ENCODE data around the gene PLXDC2.

Gene PLXDC2

GRCh38 chr10:19946791-19947190 lies 130.6 kb downstream of the PLXDC2 start:
- Histone ChIP-seq H3K4me1 (ENCODE audit: control extremely low read depth in 1 of 4, control insufficient read depth in 4 of 4, insufficient read depth in 4 of 4, low read length in 3 of 4) (peaks cover 0 to 6% (median 0%) of the 10 kb centered on the region in 4 experiments), H3K27ac (ENCODE audit: insufficient read depth in 1 of 2, low read depth in 1 of 2, low read length in 2 of 2, poor library complexity in 1 of 2, severe bottlenecking in 2 of 2) (no peak overlapping the region), H3K9me3 (ENCODE audit: control extremely low read depth in 1 of 5, control insufficient read depth in 4 of 5, insufficient read depth in 2 of 5, low read depth in 1 of 5, low read length in 4 of 5) (no peaks in the 10 kb centered on the region), H3K36me3 (ENCODE audit: control insufficient read depth in 4 of 4, insufficient read depth in 4 of 4, low read length in 3 of 4) (peaks cover 0 to 2% (median 0%) of the 10 kb centered on the region in 4 experiments), H3K27me3 (replicated peaks in 2 of 5; ENCODE audit: control insufficient read depth in 4 of 5, insufficient read depth in 5 of 5, low read length in 4 of 5) (no peaks in the 10 kb centered on the region), H3K4me3 (ENCODE audit: control insufficient read depth in 1 of 7, extremely low read depth in 1 of 7, insufficient read depth in 4 of 7, low read depth in 2 of 7, low read length in 6 of 7) (no peak overlapping the region)
- ChIA-PET POLR2A (interaction anchor here (0.6 kb wide), 1 partner anchor 8 kb away, joined by 4 read pairs; no protein-coding TSS in a partner anchor), CTCF (no interaction called here)
- WGBS (ENCODE audit: insufficient coverage), result 99% methylated on average over 8 of the region's 8 CpGs
- no peak for DNase-seq

DNA sequence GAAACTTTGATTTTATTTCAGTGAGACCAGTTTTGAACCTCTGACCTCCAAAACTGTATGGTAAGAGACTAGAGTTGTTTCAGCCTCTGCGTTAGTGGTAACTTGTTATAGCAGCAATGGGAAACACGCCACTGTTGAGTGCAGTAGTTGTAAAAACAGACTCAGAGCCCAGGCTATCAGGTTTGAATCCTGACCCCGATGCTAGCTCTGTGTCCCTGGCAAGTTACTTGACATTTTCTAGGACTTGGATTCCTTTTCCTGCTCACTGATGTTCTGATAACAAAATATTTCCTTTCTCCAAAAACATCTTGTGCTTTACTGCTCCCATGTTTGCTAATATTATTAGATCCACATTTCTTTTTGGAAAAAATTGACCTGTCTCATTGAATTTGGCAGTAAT lies 131.0 kb downstream of the PLXDC2 start:
- Histone ChIP-seq H3K9me3 (ENCODE audit: control extremely low read depth in 1 of 5, control insufficient read depth in 4 of 5, insufficient read depth in 2 of 5, low read depth in 1 of 5, low read length in 4 of 5) (no peaks in the 10 kb centered on the region), H3K27ac (ENCODE audit: insufficient read depth in 1 of 2, low read depth in 1 of 2, low read length in 2 of 2, poor library complexity in 1 of 2, severe bottlenecking in 2 of 2) (no peak overlapping the region), H3K27me3 (replicated peaks in 2 of 5; ENCODE audit: control insufficient read depth in 4 of 5, insufficient read depth in 5 of 5, low read length in 4 of 5) (no peaks in the 10 kb centered on the region), H3K4me1 (ENCODE audit: control extremely low read depth in 1 of 4, control insufficient read depth in 4 of 4, insufficient read depth in 4 of 4, low read length in 3 of 4) (peaks cover 0 to 6% (median 0%) of the 10 kb centered on the region in 4 experiments), H3K4me3 (ENCODE audit: control insufficient read depth in 1 of 7, extremely low read depth in 1 of 7, insufficient read depth in 4 of 7, low read depth in 2 of 7, low read length in 6 of 7) (no peak overlapping the region), H3K36me3 (ENCODE audit: control insufficient read depth in 4 of 4, insufficient read depth in 4 of 4, low read length in 3 of 4) (peaks cover 0 to 2% (median 0%) of the 10 kb centered on the region in 4 experiments)
- no peak for DNase-seq
- ChIA-PET CTCF (no interaction called here), POLR2A (interaction anchor here (0.6 kb wide), 1 partner anchor 8 kb away, joined by 4 read pairs; no protein-coding TSS in a partner anchor)
- 64% methylated on average over 3 of the region's 3 CpGs for whole genome bisulfite sequencing (ENCODE audit: insufficient coverage)

- peak in 1 of 3 donors; percentile 14 for DNase-seq
- no CpG with 5 or more reads among the region's 2 CpGs for WGBS (ENCODE audit: insufficient coverage)
- ChIA-PET CTCF (no interaction called here), POLR2A (no interaction called here)
- Histone ChIP-seq H3K27ac (ENCODE audit: insufficient read depth in 1 of 2, low read depth in 1 of 2, low read length in 2 of 2, poor library complexity in 1 of 2, severe bottlenecking in 2 of 2) (no peak overlapping the region), H3K27me3 (replicated peaks in 2 of 5; ENCODE audit: control insufficient read depth in 4 of 5, insufficient read depth in 5 of 5, low read length in 4 of 5) (no peaks in the 10 kb centered on the region), H3K9me3 (ENCODE audit: control extremely low read depth in 1 of 5, control insufficient read depth in 4 of 5, insufficient read depth in 2 of 5, low read depth in 1 of 5, low read length in 4 of 5) (no peaks in the 10 kb centered on the region), H3K4me1 (ENCODE audit: control extremely low read depth in 1 of 4, control insufficient read depth in 4 of 4, insufficient read depth in 4 of 4, low read length in 3 of 4) (peaks cover 0 to 6% (median 0%) of the 10 kb centered on the region in 4 experiments), H3K36me3 (ENCODE audit: control insufficient read depth in 4 of 4, insufficient read depth in 4 of 4, low read length in 3 of 4) (peaks cover 0 to 2% (median 0%) of the 10 kb centered on the region in 4 experiments), H3K4me3 (ENCODE audit: control insufficient read depth in 1 of 7, extremely low read depth in 1 of 7, insufficient read depth in 4 of 7, low read depth in 2 of 7, low read length in 6 of 7) (no peak overlapping the region)
Measured at GRCh38 chr10:19947656-19948055, 131.4 kb downstream of the PLXDC2 start.

GRCh38 chr10:19952224-19953010 lies 136.2 kb downstream of the PLXDC2 start:
- WGBS (ENCODE audit: insufficient coverage), result 100% methylated on average over 3 of the region's 7 CpGs
- ChIA-PET CTCF (no interaction called here), POLR2A (no interaction called here)
- no peak for DNase-seq
- Histone ChIP-seq H3K27me3 (replicated peaks in 2 of 5; ENCODE audit: control insufficient read depth in 4 of 5, insufficient read depth in 5 of 5, low read length in 4 of 5) (no peaks in the 10 kb centered on the region), H3K36me3 (ENCODE audit: control insufficient read depth in 4 of 4, insufficient read depth in 4 of 4, low read length in 3 of 4) (no peaks in the 10 kb centered on the region), H3K4me3 (ENCODE audit: control insufficient read depth in 1 of 7, extremely low read depth in 1 of 7, insufficient read depth in 4 of 7, low read depth in 2 of 7, low read length in 6 of 7) (no peak overlapping the region), H3K27ac (ENCODE audit: insufficient read depth in 1 of 2, low read depth in 1 of 2, low read length in 2 of 2, poor library complexity in 1 of 2, severe bottlenecking in 2 of 2) (no peak overlapping the region), H3K4me1 (ENCODE audit: control extremely low read depth in 1 of 4, control insufficient read depth in 4 of 4, insufficient read depth in 4 of 4, low read length in 3 of 4) (no peaks in the 10 kb centered on the region), H3K9me3 (ENCODE audit: control extremely low read depth in 1 of 5, control insufficient read depth in 4 of 5, insufficient read depth in 2 of 5, low read depth in 1 of 5, low read length in 4 of 5) (peaks cover 0 to 3% (median 0%) of the 10 kb centered on the region in 5 experiments)

DNA sequence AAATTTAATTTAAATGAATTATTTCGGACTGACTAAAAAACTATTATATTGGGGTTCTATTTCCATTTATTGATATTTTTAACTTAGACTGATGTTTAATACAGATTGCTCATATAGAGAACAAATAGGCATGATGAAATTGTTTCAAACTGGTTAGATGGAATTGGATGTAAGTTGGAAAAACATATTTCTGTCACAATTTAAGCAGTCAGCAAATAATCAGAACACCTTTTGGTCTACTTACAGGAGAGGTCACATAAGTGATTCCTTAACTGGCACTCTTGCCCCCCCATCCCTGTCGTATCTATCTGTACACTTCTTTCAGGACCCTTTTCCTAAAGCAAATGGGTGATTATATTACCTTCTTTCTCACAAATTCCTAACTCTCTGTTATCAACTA lies 138.4 kb downstream of the PLXDC2 start:
- H3K27me3 ChIP-seq (replicated peaks in 2 of 5; ENCODE audit: control insufficient read depth in 4 of 5, insufficient read depth in 5 of 5, low read length in 4 of 5), result no peaks in the 10 kb centered on the region
- CTCF ChIA-PET, result interaction anchor here (0.6 kb wide), 1 partner anchor 12 kb away, joined by 3 read pairs; no protein-coding TSS in a partner anchor
- peaks cover 0 to 5% (median 0%) of the 10 kb centered on the region in 4 experiments for H3K4me1 ChIP-seq (ENCODE audit: control extremely low read depth in 1 of 4, control insufficient read depth in 4 of 4, insufficient read depth in 4 of 4, low read length in 3 of 4)
- no peak overlapping the region for H3K27ac ChIP-seq (ENCODE audit: insufficient read depth in 1 of 2, low read depth in 1 of 2, low read length in 2 of 2, poor library complexity in 1 of 2, severe bottlenecking in 2 of 2)
- POLR2A ChIA-PET, result interaction anchor here (0.6 kb wide), 1 partner anchor 8 kb away, joined by 4 read pairs; no protein-coding TSS in a partner anchor
- no peak for DNase-seq
- H3K9me3 ChIP-seq (ENCODE audit: control extremely low read depth in 1 of 5, control insufficient read depth in 4 of 5, insufficient read depth in 2 of 5, low read depth in 1 of 5, low read length in 4 of 5), result peaks cover 0 to 3% (median 0%) of the 10 kb centered on the region in 5 experiments
- H3K4me3 ChIP-seq (ENCODE audit: control insufficient read depth in 1 of 7, extremely low read depth in 1 of 7, insufficient read depth in 4 of 7, low read depth in 2 of 7, low read length in 6 of 7), result no peak overlapping the region
- H3K36me3 ChIP-seq (ENCODE audit: control insufficient read depth in 4 of 4, insufficient read depth in 4 of 4, low read length in 3 of 4), result no peaks in the 10 kb centered on the region
- 100% methylated on average over 1 of the region's 2 CpGs for WGBS (ENCODE audit: insufficient coverage)

GRCh38 chr10:19956516-19957032 lies 140.3 kb downstream of the PLXDC2 start:
- H3K36me3 ChIP-seq (ENCODE audit: control insufficient read depth in 4 of 4, insufficient read depth in 4 of 4, low read length in 3 of 4), result no peaks in the 10 kb centered on the region
- H3K4me3 ChIP-seq (ENCODE audit: control insufficient read depth in 1 of 7, extremely low read depth in 1 of 7, insufficient read depth in 4 of 7, low read depth in 2 of 7, low read length in 6 of 7), result no peak overlapping the region
- H3K4me1 ChIP-seq (ENCODE audit: control extremely low read depth in 1 of 4, control insufficient read depth in 4 of 4, insufficient read depth in 4 of 4, low read length in 3 of 4), result peaks cover 0 to 5% (median 0%) of the 10 kb centered on the region in 4 experiments
- POLR2A ChIA-PET, result no interaction called here
- H3K27ac ChIP-seq (ENCODE audit: insufficient read depth in 1 of 2, low read depth in 1 of 2, low read length in 2 of 2, poor library complexity in 1 of 2, severe bottlenecking in 2 of 2), result no peak overlapping the region
- H3K9me3 ChIP-seq (ENCODE audit: control extremely low read depth in 1 of 5, control insufficient read depth in 4 of 5, insufficient read depth in 2 of 5, low read depth in 1 of 5, low read length in 4 of 5), result peaks cover 0 to 3% (median 0%) of the 10 kb centered on the region in 5 experiments
- CTCF ChIA-PET, result no interaction called here
- WGBS (ENCODE audit: insufficient coverage), result no CpG with 5 or more reads among the region's 2 CpGs
- no peak for DNase-seq
- no peaks in the 10 kb centered on the region for H3K27me3 ChIP-seq (replicated peaks in 2 of 5; ENCODE audit: control insufficient read depth in 4 of 5, insufficient read depth in 5 of 5, low read length in 4 of 5)

DNA sequence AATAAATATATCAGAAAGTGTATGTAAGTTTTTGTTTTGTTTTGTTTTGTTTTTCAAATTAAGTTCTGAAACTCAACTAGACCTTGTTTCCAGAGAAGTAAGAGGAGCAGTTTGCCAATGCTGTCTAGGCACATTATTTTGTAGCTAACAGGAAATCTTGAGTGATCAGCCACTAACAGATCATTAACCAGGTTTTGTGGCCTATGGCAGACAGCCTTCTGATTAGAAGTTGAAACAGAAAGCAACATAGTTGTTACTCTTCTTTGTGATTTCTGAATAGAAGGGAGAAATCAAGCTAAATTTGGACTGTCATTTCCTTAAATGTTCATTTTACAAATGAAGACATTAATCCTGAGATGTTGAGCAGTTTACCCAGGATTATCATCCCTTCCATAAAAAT lies 142.6 kb downstream of the PLXDC2 start:
- DNase-seq, result peak; percentile 2 to 47 (median 18)

More for the DNA sequence above, 142.6 kb downstream of the PLXDC2 start:
- H3K27me3 ChIP-seq (replicated peaks in 2 of 5; ENCODE audit: control insufficient read depth in 4 of 5, insufficient read depth in 5 of 5, low read length in 4 of 5), result no peaks in the 10 kb centered on the region
- H3K27ac ChIP-seq (ENCODE audit: insufficient read depth in 1 of 2, low read depth in 1 of 2, low read length in 2 of 2, poor library complexity in 1 of 2, severe bottlenecking in 2 of 2), result peak overlapping the region in 1 of 2 experiments; percentile 41
- H3K4me3 ChIP-seq (ENCODE audit: control insufficient read depth in 1 of 7, extremely low read depth in 1 of 7, insufficient read depth in 4 of 7, low read depth in 2 of 7, low read length in 6 of 7), result no peak overlapping the region
- CTCF ChIA-PET, result interaction anchor here (1.0 kb wide), 1 partner anchor 223 kb away, joined by 3 read pairs; no protein-coding TSS in a partner anchor
- POLR2A ChIA-PET, result interaction anchor here (0.5 kb wide), 1 partner anchor 16 kb away, joined by 5 read pairs; no protein-coding TSS in a partner anchor
- H3K4me1 ChIP-seq (ENCODE audit: control extremely low read depth in 1 of 4, control insufficient read depth in 4 of 4, insufficient read depth in 4 of 4, low read length in 3 of 4), result peaks cover 0 to 5% (median 0%) of the 10 kb centered on the region in 4 experiments
- no peaks in the 10 kb centered on the region for H3K36me3 ChIP-seq (ENCODE audit: control insufficient read depth in 4 of 4, insufficient read depth in 4 of 4, low read length in 3 of 4)
- peaks cover 0 to 3% (median 0%) of the 10 kb centered on the region in 5 experiments for H3K9me3 ChIP-seq (ENCODE audit: control extremely low read depth in 1 of 5, control insufficient read depth in 4 of 5, insufficient read depth in 2 of 5, low read depth in 1 of 5, low read length in 4 of 5)

Measured in common myeloid progenitor, CD34-positive (primary cell).